ENCODE measurements around the gene MEGF10.

MEGF10 gene

GRCh38 chr5:127415034-127415433 lies 124.4 kb downstream of the MEGF10 start:
- no peak for DNase-seq (ENCODE audit: low read depth)
- H3K4me3 ChIP-seq (ENCODE audit: low read length) = no peak overlapping the region
- no peak for TF ChIP-seq CTCF (IDR thresholded peaks at IDR 0.05; ENCODE audit: insufficient read depth, low read depth, low read length, missing control alignments)

DNA sequence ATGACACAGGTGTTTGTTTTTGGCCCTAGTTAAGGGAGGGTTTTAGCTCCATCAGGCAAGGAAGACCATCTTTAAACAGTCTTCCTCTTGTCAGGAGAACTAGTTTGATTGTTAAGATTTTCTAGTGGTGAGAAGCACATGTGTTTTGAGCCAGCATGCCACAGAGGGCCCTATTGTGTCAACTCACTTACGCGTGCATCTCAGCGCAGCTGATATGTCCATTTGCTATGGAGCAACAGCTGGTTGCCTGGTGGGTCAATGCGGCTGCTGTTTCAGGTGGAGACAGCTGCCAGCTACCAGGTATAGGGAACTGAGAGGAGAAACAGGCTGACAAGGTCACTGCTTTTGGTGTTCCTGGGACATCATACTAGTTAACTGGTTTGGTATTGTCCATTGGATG lies 126.3 kb downstream of the MEGF10 start:
- no peak for TF ChIP-seq CTCF (IDR thresholded peaks at IDR 0.05; ENCODE audit: insufficient read depth, low read depth, low read length, missing control alignments)
- H3K4me3 ChIP-seq (ENCODE audit: low read length) = no peak overlapping the region
- DNase-seq (ENCODE audit: low read depth) = no peak

GRCh38 chr5:127417528-127417927 lies 126.9 kb downstream of the MEGF10 start:
- no peak for TF ChIP-seq CTCF (IDR thresholded peaks at IDR 0.05; ENCODE audit: insufficient read depth, low read depth, low read length, missing control alignments)
- no peak for DNase-seq (ENCODE audit: low read depth)
- H3K4me3 ChIP-seq (ENCODE audit: low read length) = no peak overlapping the region

DNA sequence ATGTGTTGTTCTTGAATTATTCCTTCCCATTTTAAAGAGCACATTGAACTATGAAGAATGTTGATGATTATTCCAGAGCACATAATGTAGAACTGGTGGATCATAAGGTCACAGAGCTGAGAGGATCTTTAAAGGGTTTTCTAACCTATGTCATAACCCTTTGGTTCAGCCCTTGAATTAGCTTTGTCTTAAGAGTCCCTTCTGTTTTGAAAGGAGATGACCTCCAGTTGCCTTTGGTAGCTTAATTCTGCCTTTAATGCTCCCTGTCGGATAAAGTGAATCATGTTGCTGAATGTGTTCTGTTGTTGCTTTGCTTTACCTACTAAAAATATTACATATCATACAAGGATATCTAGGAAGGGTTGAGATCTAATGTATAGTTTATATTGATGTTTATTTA lies 127.8 kb downstream of the MEGF10 start:
- TF ChIP-seq CTCF (IDR thresholded peaks at IDR 0.05; ENCODE audit: insufficient read depth, low read depth, low read length, missing control alignments) = no peak
- H3K4me3 ChIP-seq (ENCODE audit: low read length) = no peak overlapping the region
- DNase-seq (ENCODE audit: low read depth) = no peak

- H3K4me3 ChIP-seq (ENCODE audit: low read length) = no peak overlapping the region
- TF ChIP-seq CTCF (IDR thresholded peaks at IDR 0.05; ENCODE audit: insufficient read depth, low read depth, low read length, missing control alignments) = no peak
- no peak for DNase-seq (ENCODE audit: low read depth)
Observed at GRCh38 chr5:127418974-127419682, 128.5 kb downstream of the MEGF10 start.

DNA sequence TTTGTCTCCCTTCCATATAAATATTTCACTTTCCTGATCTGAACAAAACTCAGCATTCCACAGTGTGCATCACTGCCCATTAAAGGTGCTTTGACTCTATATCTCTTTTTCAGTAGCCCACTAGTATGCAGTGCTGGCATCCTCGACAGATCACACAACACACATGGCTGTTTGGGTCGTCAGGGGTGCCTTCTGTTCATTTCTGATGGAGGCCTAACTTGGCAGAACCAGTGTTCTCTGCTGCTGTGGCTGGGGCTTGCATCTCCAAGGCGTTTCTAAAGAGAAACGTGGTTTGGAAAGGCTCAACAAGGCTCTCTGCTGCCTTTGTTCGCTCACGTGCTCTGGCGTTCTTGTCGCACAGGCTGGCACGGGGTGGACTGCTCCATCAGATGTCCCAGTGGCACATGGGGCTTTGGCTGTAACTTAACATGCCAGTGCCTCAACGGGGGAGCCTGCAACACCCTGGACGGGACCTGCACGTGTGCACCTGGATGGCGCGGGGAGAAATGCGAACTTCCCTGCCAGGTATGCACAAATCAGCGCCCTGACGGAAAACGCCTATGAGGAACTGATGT lies 129.2 kb downstream of the MEGF10 start:
- TF ChIP-seq CTCF (IDR thresholded peaks at IDR 0.05; ENCODE audit: insufficient read depth, low read depth, low read length, missing control alignments) = no peak
- DNase-seq (ENCODE audit: low read depth) = no peak
- H3K4me3 ChIP-seq (ENCODE audit: low read length) = no peak overlapping the region

DNA sequence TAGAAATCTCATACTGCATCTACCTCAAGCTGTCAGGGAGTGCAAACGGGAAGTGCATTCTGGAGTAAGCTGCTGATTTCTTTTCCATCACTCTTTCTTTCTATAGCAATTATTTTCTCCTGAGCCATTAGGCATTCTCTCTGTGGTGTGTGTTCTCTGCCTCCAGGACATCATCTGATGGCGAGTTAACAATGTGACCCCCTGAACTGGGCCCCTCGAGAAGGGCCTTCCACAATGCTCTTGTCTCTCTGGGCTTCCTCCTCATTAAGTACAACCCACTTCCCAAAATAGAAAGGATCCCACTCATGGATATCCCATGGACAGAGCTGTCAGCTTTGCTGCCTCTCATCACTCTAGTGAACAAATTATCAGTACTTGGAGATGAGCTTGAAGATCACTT lies 130.2 kb downstream of the MEGF10 start:
- no peak for DNase-seq (ENCODE audit: low read depth)
- no peak for TF ChIP-seq CTCF (IDR thresholded peaks at IDR 0.05; ENCODE audit: insufficient read depth, low read depth, low read length, missing control alignments)

More for the DNA sequence above, 130.2 kb downstream of the MEGF10 start:
- no peak overlapping the region for H3K4me3 ChIP-seq (ENCODE audit: low read length)

Data from epithelial cell of esophagus (primary cell).